Psoas muscle (tissue), 8 donors: Measurements from ENCODE around the gene NUP210. TPM values are rescaled to one million over a fixed set of nuclear protein-coding genes. Genes with fewer than 3 reads are reported as not detected.
A peak's percentile ranks its signal among the peaks of the same experiment; 100 is the strongest.

ENCODE experiments used
- ATAC-seq, 4 donors: fragments of 200-7000 bp; cut with Tn5 transposase; one replicate each; pipeline ENCODE4 v1.9.1; 2020; ENCODE audit warnings: moderate library complexity in 3 of 4, mild to moderate bottlenecking in 2 of 4
- DNase-seq, 2 donors: peaks; one replicate each; pipeline ENCODE4 v3.0.0-alpha.2; 2020
- H3K27ac ChIP-seq: fragments of 200-600 bp; one replicate; pipeline ENCODE4 v1.8.0; 2022
- H3K27me3 ChIP-seq, 3 donors: fragments of 200-600 bp in 1 of 3; one replicate each; pipeline versions ENCODE4 v1.6.1 to v1.8.0; 2013 to 2022; ENCODE audit warnings: low read length in 2 of 3, mild to moderate bottlenecking in 2 of 3, moderate library complexity in 1 of 3; ENCODE audit not compliant: insufficient read depth in 3 of 3
- H3K36me3 ChIP-seq, 2 donors: fragments of 200-600 bp in 1 of 2; one replicate each; pipeline versions ENCODE4 v1.6.1 to v1.8.0; 2013 to 2022; ENCODE audit warnings: low read depth in 1 of 2, mild to moderate bottlenecking in 1 of 2, moderate library complexity in 1 of 2; ENCODE audit not compliant: insufficient read depth in 1 of 2
- H3K4me1 ChIP-seq: fragments of 200-600 bp; one replicate; pipeline ENCODE4 v1.8.0; 2022
- H3K4me3 ChIP-seq: fragments of 200-600 bp; one replicate; pipeline ENCODE4 v1.8.0; 2022; ENCODE audit warnings: mild to moderate bottlenecking
- H3K9me3 ChIP-seq: fragments of 200-600 bp; one replicate; pipeline ENCODE4 v1.8.0; 2022
- WGBS, 3 donors: extraction: QIAGEN DNeasy Blood & Tissue Kit; methylation state at CpG; one replicate each; pipeline versions ENCODE4 v1.1.6 to v1.1.7; 2013; 5-methylcytosine and 5-hydroxymethylcytosine counted together
- intact Hi-C, 2 donors: fragments of 100-400 bp; cut with DNase I; formaldehyde crosslinking; loops; one replicate each; pipeline versions ENCODE4 v1.11.0 to v1.14.2; 2022
- polyA plus RNA-seq, 3 donors: library from polyadenylated mRNA; stranded (reverse); fragments of 200-250 nt; gene quantifications; one replicate each; pipeline ENCODE4 v1.2.3, GENCODE V29; 2013
- total RNA-seq, 4 donors: library from RNA; stranded (reverse); fragmentation: NEBNext Ultra II Directional in 2 of 4; extraction: Animal tissue kit (Norgen Biotek cat#: 25700) in 2 of 4; gene quantifications; one replicate each; pipeline versions ENCODE4 v1.2.1 to v1.2.4, GENCODE V29; 2021 to 2023
- TF ChIP-seq, protein P1 (sequence below): fragments of 200-600 bp; IDR thresholded peaks from one replicate; pipeline ENCODE4 v1.8.0; 2022; ENCODE audit warnings: antibody characterized with exemption
- donor health status: healthy with polysubstance abuse.
- donor health status: DM: no; HTN: no; CAD: no; lungs with moderate emphysema.
- donor health status: Bipolar disorder and iron deficiency.
- donor health status: healthy.
- donor health status: DM: yes; HTN: yes; CAD: no.
- donor health status: DM: no; HTN: no; CAD: no.
- donor health status: DM: no; HTN: no; CAD: no.
- donor health status: DM: yes; HTN: yes; CAD: no.

Gene NUP210
- total and polyA plus RNA-seq, 7 donors = 0.29 to 8.0 (median 2.1) TPM

DNA sequence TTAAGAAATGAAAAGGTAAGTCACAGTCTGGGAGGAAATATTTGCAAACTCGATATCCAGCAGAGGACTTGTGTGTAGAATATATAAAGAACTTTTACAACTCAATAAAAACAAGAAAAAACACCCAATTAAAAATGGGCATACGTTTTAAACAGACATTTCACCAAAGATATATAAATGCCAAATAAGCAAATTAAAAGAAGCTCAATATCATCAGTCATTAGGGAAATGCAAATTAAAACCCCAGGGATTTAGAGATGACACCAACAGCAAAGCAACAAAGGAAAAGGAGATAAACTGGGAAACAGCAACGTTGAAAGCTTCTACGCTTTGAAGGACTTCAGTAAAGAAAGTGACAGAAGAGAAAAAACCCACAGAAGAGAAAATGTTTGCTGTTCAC is 132.3 kb downstream of the NUP210 start:
- H3K4me3 ChIP-seq = no peak overlapping the region
- H3K27ac ChIP-seq = no peak overlapping the region
- H3K36me3 ChIP-seq = no peaks in the 10 kb centered on the region
- ATAC-seq = no peak
- DNase-seq = no peak
- intact Hi-C loops = no loop called here
- H3K4me1 ChIP-seq = no peaks in the 10 kb centered on the region
- H3K27me3 ChIP-seq = peaks cover 0 to 39% (median 6%) of the 10 kb centered on the region in 3 donors
- peaks cover 7% of the 10 kb centered on the region for H3K9me3 ChIP-seq
- 82 to 86% (median 82%) methylated on average over 4 of the region's 4 CpGs for WGBS, 3 donors
- TF ChIP-seq, protein P1, sequence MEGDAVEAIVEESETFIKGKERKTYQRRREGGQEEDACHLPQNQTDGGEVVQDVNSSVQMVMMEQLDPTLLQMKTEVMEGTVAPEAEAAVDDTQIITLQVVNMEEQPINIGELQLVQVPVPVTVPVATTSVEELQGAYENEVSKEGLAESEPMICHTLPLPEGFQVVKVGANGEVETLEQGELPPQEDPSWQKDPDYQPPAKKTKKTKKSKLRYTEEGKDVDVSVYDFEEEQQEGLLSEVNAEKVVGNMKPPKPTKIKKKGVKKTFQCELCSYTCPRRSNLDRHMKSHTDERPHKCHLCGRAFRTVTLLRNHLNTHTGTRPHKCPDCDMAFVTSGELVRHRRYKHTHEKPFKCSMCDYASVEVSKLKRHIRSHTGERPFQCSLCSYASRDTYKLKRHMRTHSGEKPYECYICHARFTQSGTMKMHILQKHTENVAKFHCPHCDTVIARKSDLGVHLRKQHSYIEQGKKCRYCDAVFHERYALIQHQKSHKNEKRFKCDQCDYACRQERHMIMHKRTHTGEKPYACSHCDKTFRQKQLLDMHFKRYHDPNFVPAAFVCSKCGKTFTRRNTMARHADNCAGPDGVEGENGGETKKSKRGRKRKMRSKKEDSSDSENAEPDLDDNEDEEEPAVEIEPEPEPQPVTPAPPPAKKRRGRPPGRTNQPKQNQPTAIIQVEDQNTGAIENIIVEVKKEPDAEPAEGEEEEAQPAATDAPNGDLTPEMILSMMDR = no peak

DNA sequence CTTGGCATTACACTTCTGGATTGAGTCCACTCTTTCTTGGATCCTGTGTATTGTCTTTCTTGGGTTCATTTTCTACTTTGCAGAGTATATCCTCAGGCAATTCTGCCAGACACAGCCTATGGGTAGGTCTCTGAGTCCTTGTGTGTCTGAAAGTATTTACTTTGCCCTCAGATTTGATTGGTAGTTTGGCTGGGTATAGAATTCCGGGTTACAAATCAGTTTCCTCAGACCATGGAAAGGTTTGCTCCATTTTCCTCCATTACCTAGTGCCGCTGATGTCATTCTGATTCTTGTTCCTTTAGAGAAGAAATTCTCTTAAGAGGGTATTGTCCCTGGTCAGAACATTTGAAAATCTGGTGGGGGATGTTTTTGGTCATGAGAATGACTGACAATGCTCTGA is 133.2 kb downstream of the NUP210 start:
- ATAC-seq (no peak), DNase-seq (no peak)
- TF ChIP-seq, protein P1 = no peak
- intact Hi-C loops = no loop called here
- H3K27ac ChIP-seq = no peak overlapping the region
- no peak overlapping the region for H3K4me3 ChIP-seq
- peaks cover 0 to 46% (median 7%) of the 10 kb centered on the region in 3 donors for H3K27me3 ChIP-seq
- H3K4me1 ChIP-seq = no peaks in the 10 kb centered on the region
- no peaks in the 10 kb centered on the region for H3K36me3 ChIP-seq
- H3K9me3 ChIP-seq = peaks cover 7% of the 10 kb centered on the region
- 89 to 96% (median 92%) methylated on average over 2 of the region's 2 CpGs for WGBS, 3 donors

DNA sequence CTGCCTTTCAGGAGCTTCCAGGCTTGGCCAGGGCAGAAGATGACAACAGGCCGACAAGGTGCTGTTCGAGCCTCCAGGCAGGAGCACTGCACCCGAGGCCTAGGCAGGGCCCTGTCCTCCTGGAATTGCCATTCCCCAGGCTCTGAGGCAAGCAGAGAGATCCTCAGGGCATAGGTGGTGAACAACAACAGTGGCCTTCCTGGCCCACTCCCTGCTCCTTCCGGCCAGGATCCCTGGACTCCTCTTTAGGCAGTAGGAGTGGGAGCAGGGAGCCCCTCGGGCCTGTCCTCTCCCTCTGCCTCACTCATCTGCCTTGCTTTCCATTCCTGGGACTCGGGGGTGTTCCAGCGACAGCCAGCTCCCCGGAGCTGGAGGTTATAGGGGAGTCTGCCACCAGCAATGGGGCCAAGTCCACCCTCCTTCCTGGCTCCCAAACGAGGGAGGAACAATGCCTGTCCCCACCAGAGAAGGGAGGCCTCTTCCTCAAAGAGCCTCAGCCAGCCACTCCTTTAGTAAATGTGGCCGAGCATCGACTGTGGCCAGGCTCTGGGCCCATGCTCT is 135.0 kb downstream of the NUP210 start:
- Histone ChIP-seq H3K9me3 (peaks cover 7% of the 10 kb centered on the region), H3K4me3 (no peak overlapping the region), H3K27ac (no peak overlapping the region), H3K4me1 (no peaks in the 10 kb centered on the region), H3K27me3 (peaks cover 0 to 51% (median 7%) of the 10 kb centered on the region in 3 donors), H3K36me3 (no peaks in the 10 kb centered on the region)
- ATAC-seq (no peak), DNase-seq (peak in 1 of 2 donors; percentile 21)
- intact Hi-C loops = no loop called here
- 86 to 92% (median 90%) methylated on average over 9 to 11 of the region's 11 CpGs for WGBS, 3 donors
- TF ChIP-seq, protein P1 = no peak

DNA sequence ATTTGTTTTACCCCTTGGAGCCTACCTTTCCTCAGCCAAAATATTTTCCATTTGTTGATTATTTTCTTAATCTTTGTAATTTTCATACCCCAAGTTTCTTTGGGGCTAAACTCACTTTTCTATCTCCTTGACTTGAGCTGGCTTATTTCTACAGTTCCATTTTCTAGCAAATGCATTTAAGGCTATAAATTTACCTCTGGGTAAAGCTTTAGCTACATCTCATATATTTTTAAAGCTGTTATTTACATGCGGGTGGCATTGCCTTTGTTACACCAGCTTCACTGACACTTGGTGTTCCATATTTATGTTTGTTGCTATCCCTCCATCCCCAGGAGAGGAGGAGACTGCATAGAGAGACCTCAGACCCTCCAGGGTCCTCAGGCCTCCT is 136.3 kb downstream of the NUP210 start:
- Histone ChIP-seq H3K27ac (no peak overlapping the region), H3K9me3 (peaks cover 7% of the 10 kb centered on the region), H3K4me1 (no peaks in the 10 kb centered on the region), H3K36me3 (no peaks in the 10 kb centered on the region), H3K27me3 (peaks cover 0 to 51% (median 7%) of the 10 kb centered on the region in 3 donors), H3K4me3 (no peak overlapping the region)
- no peak for DNase-seq
- intact Hi-C loops = loop anchor here (1.0 to 5.0 kb wide), 2 partner anchors 192 kb away; no protein-coding TSS in a partner anchor
- TF ChIP-seq, protein P1 = no peak
- 88 to 97% (median 93%) methylated on average over 1 of the region's 1 CpG for WGBS, 3 donors
- no peak for ATAC-seq
